ENCODE results near the gene PEF1.

Gene PEF1

GRCh38 chr1:31644560-31645273, at the start of gene PEF1:
TSS of gene PEF1 (minus strand) at chr1:31644876. CDS start at chr1:31644864, 12 bp downstream.
- Histone ChIP-seq H3K4me3 (ENCODE audit: low read depth, low read length) (peak within 1 kb of the TSS; percentile 93), H3K27me3 (ENCODE audit: control insufficient read depth, insufficient read depth, low read length) (no peaks in the 10 kb centered on the region), H3K9me3 (ENCODE audit: control insufficient read depth, insufficient read depth, low read length) (no peaks in the 10 kb centered on the region), H3K36me3 (ENCODE audit: control insufficient read depth, insufficient read depth, low read length) (no peaks in the 10 kb centered on the region), H3K9ac (ENCODE audit: low read depth, low read length) (peak within 1 kb of the TSS; percentile 97), H3K4me1 (ENCODE audit: control insufficient read depth, insufficient read depth, low read length) (no peaks in the 10 kb centered on the region)

- H3K27me3 ChIP-seq (ENCODE audit: control insufficient read depth, insufficient read depth, low read length) = no peaks in the 10 kb centered on the region
- no peaks in the 10 kb centered on the region for H3K4me1 ChIP-seq (ENCODE audit: control insufficient read depth, insufficient read depth, low read length)
- H3K9me3 ChIP-seq (ENCODE audit: control insufficient read depth, insufficient read depth, low read length) = no peaks in the 10 kb centered on the region
- H3K4me3 ChIP-seq (ENCODE audit: low read depth, low read length) = no peak overlapping the region
- H3K36me3 ChIP-seq (ENCODE audit: control insufficient read depth, insufficient read depth, low read length) = peaks cover 3% of the 10 kb centered on the region
- no peak overlapping the region for H3K9ac ChIP-seq (ENCODE audit: low read depth, low read length)
These were observed 48.6 kb upstream of the PEF1 start for GRCh38 chr1:31693231-31693630.

- no peak overlapping the region for H3K9ac ChIP-seq (ENCODE audit: low read depth, low read length)
- H3K4me3 ChIP-seq (ENCODE audit: low read depth, low read length) = no peak overlapping the region
- no peaks in the 10 kb centered on the region for H3K9me3 ChIP-seq (ENCODE audit: control insufficient read depth, insufficient read depth, low read length)
- H3K4me1 ChIP-seq (ENCODE audit: control insufficient read depth, insufficient read depth, low read length) = no peaks in the 10 kb centered on the region
- H3K36me3 ChIP-seq (ENCODE audit: control insufficient read depth, insufficient read depth, low read length) = peaks cover 3% of the 10 kb centered on the region
- no peaks in the 10 kb centered on the region for H3K27me3 ChIP-seq (ENCODE audit: control insufficient read depth, insufficient read depth, low read length)
These were observed 47.3 kb upstream of the PEF1 start for GRCh38 chr1:31691951-31692350.

- H3K4me1 ChIP-seq (ENCODE audit: control insufficient read depth, insufficient read depth, low read length) = no peaks in the 10 kb centered on the region
- no peak overlapping the region for H3K9ac ChIP-seq (ENCODE audit: low read depth, low read length)
- H3K9me3 ChIP-seq (ENCODE audit: control insufficient read depth, insufficient read depth, low read length) = no peaks in the 10 kb centered on the region
- peaks cover 3% of the 10 kb centered on the region for H3K36me3 ChIP-seq (ENCODE audit: control insufficient read depth, insufficient read depth, low read length)
- no peaks in the 10 kb centered on the region for H3K27me3 ChIP-seq (ENCODE audit: control insufficient read depth, insufficient read depth, low read length)
- H3K4me3 ChIP-seq (ENCODE audit: low read depth, low read length) = no peak overlapping the region
These were observed 46.8 kb upstream of the PEF1 start for GRCh38 chr1:31691446-31691845.

- Histone ChIP-seq H3K9ac (ENCODE audit: low read depth, low read length) (no peak overlapping the region), H3K27me3 (ENCODE audit: control insufficient read depth, insufficient read depth, low read length) (no peaks in the 10 kb centered on the region), H3K36me3 (ENCODE audit: control insufficient read depth, insufficient read depth, low read length) (peaks cover 3% of the 10 kb centered on the region)
These were observed 46.2 kb upstream of the PEF1 start for GRCh38 chr1:31690921-31691320.

GRCh38 chr1:31689854-31690253, 45.2 kb upstream of the PEF1 start:
- H3K9ac ChIP-seq (ENCODE audit: low read depth, low read length) = no peak overlapping the region
- peaks cover under 1% of the 10 kb centered on the region for H3K36me3 ChIP-seq (ENCODE audit: control insufficient read depth, insufficient read depth, low read length)
- H3K4me1 ChIP-seq (ENCODE audit: control insufficient read depth, insufficient read depth, low read length) = no peaks in the 10 kb centered on the region
- no peak overlapping the region for H3K4me3 ChIP-seq (ENCODE audit: low read depth, low read length)
- H3K9me3 ChIP-seq (ENCODE audit: control insufficient read depth, insufficient read depth, low read length) = no peaks in the 10 kb centered on the region
- H3K27me3 ChIP-seq (ENCODE audit: control insufficient read depth, insufficient read depth, low read length) = no peaks in the 10 kb centered on the region

More at GRCh38 chr1:31690921-31691320, 46.2 kb upstream of the PEF1 start:
- Histone ChIP-seq H3K4me3 (ENCODE audit: low read depth, low read length) (no peak overlapping the region), H3K9me3 (ENCODE audit: control insufficient read depth, insufficient read depth, low read length) (no peaks in the 10 kb centered on the region), H3K4me1 (ENCODE audit: control insufficient read depth, insufficient read depth, low read length) (no peaks in the 10 kb centered on the region)

- no peaks in the 10 kb centered on the region for H3K36me3 ChIP-seq (ENCODE audit: control insufficient read depth, insufficient read depth, low read length)
- no peaks in the 10 kb centered on the region for H3K9me3 ChIP-seq (ENCODE audit: control insufficient read depth, insufficient read depth, low read length)
- no peaks in the 10 kb centered on the region for H3K4me1 ChIP-seq (ENCODE audit: control insufficient read depth, insufficient read depth, low read length)
- H3K4me3 ChIP-seq (ENCODE audit: low read depth, low read length) = no peak overlapping the region
- no peaks in the 10 kb centered on the region for H3K27me3 ChIP-seq (ENCODE audit: control insufficient read depth, insufficient read depth, low read length)
- no peak overlapping the region for H3K9ac ChIP-seq (ENCODE audit: low read depth, low read length)
These were observed 44.7 kb upstream of the PEF1 start for GRCh38 chr1:31689379-31689778.

GRCh38 chr1:31688233-31688918, 43.7 kb upstream of the PEF1 start:
- H3K9me3 ChIP-seq (ENCODE audit: control insufficient read depth, insufficient read depth, low read length) = no peaks in the 10 kb centered on the region
- H3K9ac ChIP-seq (ENCODE audit: low read depth, low read length) = no peak overlapping the region
- no peaks in the 10 kb centered on the region for H3K4me1 ChIP-seq (ENCODE audit: control insufficient read depth, insufficient read depth, low read length)
- no peak overlapping the region for H3K4me3 ChIP-seq (ENCODE audit: low read depth, low read length)
- no peaks in the 10 kb centered on the region for H3K36me3 ChIP-seq (ENCODE audit: control insufficient read depth, insufficient read depth, low read length)
- H3K27me3 ChIP-seq (ENCODE audit: control insufficient read depth, insufficient read depth, low read length) = no peaks in the 10 kb centered on the region

- no peaks in the 10 kb centered on the region for H3K36me3 ChIP-seq (ENCODE audit: control insufficient read depth, insufficient read depth, low read length)
- H3K27me3 ChIP-seq (ENCODE audit: control insufficient read depth, insufficient read depth, low read length) = no peaks in the 10 kb centered on the region
- H3K4me1 ChIP-seq (ENCODE audit: control insufficient read depth, insufficient read depth, low read length) = no peaks in the 10 kb centered on the region
- H3K4me3 ChIP-seq (ENCODE audit: low read depth, low read length) = no peak overlapping the region
- no peak overlapping the region for H3K9ac ChIP-seq (ENCODE audit: low read depth, low read length)
- no peaks in the 10 kb centered on the region for H3K9me3 ChIP-seq (ENCODE audit: control insufficient read depth, insufficient read depth, low read length)
These were observed 42.9 kb upstream of the PEF1 start for GRCh38 chr1:31687601-31688000.

GRCh38 chr1:31685795-31686194, 41.1 kb upstream of the PEF1 start:
- H3K4me3 ChIP-seq (ENCODE audit: low read depth, low read length) = no peak overlapping the region
- no peaks in the 10 kb centered on the region for H3K4me1 ChIP-seq (ENCODE audit: control insufficient read depth, insufficient read depth, low read length)
- no peaks in the 10 kb centered on the region for H3K27me3 ChIP-seq (ENCODE audit: control insufficient read depth, insufficient read depth, low read length)
- H3K36me3 ChIP-seq (ENCODE audit: control insufficient read depth, insufficient read depth, low read length) = no peaks in the 10 kb centered on the region
- H3K9ac ChIP-seq (ENCODE audit: low read depth, low read length) = no peak overlapping the region
- H3K9me3 ChIP-seq (ENCODE audit: control insufficient read depth, insufficient read depth, low read length) = no peaks in the 10 kb centered on the region

GRCh38 chr1:31683997-31684396, 39.3 kb upstream of the PEF1 start:
- Histone ChIP-seq H3K9ac (ENCODE audit: low read depth, low read length) (no peak overlapping the region), H3K36me3 (ENCODE audit: control insufficient read depth, insufficient read depth, low read length) (no peaks in the 10 kb centered on the region), H3K27me3 (ENCODE audit: control insufficient read depth, insufficient read depth, low read length) (no peaks in the 10 kb centered on the region), H3K4me3 (ENCODE audit: low read depth, low read length) (no peak overlapping the region), H3K9me3 (ENCODE audit: control insufficient read depth, insufficient read depth, low read length) (no peaks in the 10 kb centered on the region), H3K4me1 (ENCODE audit: control insufficient read depth, insufficient read depth, low read length) (no peaks in the 10 kb centered on the region)

- no peaks in the 10 kb centered on the region for H3K9me3 ChIP-seq (ENCODE audit: control insufficient read depth, insufficient read depth, low read length)
- no peaks in the 10 kb centered on the region for H3K4me1 ChIP-seq (ENCODE audit: control insufficient read depth, insufficient read depth, low read length)
- H3K4me3 ChIP-seq (ENCODE audit: low read depth, low read length) = no peak overlapping the region
- H3K27me3 ChIP-seq (ENCODE audit: control insufficient read depth, insufficient read depth, low read length) = no peaks in the 10 kb centered on the region
- H3K36me3 ChIP-seq (ENCODE audit: control insufficient read depth, insufficient read depth, low read length) = no peaks in the 10 kb centered on the region
- no peak overlapping the region for H3K9ac ChIP-seq (ENCODE audit: low read depth, low read length)
These were observed 36.7 kb upstream of the PEF1 start for GRCh38 chr1:31681415-31681814.
